Measurements from ENCODE around the gene ICA1L.
"Not testable (repeated sequence)": the region's sequence is repeated elsewhere in the genome, so short reads cannot be mapped to it uniquely, and the experiment has no call there.

ICA1L gene

DNA sequence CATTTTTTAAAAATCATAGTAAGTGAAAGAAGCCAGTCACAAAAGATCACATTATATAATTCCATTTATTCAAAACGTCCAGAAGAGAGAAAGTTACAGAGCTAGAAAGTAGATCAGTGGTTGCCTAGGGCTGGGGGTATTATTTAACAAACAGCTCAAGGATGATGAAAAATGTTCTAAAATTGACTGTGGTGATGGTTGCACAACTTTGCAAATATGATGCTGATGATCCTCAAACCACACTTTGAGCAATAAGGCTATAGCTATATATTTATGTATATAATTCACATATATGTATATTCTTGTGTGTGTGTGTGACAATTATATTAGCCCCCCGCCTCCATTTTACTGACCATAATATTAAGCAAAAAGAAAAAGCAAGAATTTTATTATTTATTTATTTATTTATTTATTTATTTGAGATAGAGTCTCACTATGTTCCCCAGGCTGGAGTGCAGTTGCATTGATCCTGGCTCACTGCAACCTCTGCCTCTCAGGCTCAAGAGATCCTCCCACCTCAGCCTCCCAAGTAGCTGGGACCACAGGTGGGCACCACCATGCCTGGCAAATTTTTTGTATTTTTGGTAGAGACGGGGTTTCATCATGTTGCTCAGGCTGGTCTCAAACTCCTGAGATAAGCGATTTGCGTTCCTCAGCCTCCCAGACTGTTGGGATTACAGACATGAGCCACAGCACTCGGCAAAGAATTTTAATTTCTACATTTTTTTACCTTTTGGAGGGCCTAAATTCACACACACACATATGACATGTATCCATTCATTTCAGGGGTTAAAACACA is 38.0 kb upstream of the ICA1L start:
- TF ChIP-seq, protein P1, sequence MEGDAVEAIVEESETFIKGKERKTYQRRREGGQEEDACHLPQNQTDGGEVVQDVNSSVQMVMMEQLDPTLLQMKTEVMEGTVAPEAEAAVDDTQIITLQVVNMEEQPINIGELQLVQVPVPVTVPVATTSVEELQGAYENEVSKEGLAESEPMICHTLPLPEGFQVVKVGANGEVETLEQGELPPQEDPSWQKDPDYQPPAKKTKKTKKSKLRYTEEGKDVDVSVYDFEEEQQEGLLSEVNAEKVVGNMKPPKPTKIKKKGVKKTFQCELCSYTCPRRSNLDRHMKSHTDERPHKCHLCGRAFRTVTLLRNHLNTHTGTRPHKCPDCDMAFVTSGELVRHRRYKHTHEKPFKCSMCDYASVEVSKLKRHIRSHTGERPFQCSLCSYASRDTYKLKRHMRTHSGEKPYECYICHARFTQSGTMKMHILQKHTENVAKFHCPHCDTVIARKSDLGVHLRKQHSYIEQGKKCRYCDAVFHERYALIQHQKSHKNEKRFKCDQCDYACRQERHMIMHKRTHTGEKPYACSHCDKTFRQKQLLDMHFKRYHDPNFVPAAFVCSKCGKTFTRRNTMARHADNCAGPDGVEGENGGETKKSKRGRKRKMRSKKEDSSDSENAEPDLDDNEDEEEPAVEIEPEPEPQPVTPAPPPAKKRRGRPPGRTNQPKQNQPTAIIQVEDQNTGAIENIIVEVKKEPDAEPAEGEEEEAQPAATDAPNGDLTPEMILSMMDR (IDR thresholded peaks at IDR 0.05; ENCODE audit: insufficient read depth, missing control alignments), result no peak
- FAIRE-seq (no peak), DNase-seq (ENCODE audit: insufficient read length, low spot score) (no peak)

DNA sequence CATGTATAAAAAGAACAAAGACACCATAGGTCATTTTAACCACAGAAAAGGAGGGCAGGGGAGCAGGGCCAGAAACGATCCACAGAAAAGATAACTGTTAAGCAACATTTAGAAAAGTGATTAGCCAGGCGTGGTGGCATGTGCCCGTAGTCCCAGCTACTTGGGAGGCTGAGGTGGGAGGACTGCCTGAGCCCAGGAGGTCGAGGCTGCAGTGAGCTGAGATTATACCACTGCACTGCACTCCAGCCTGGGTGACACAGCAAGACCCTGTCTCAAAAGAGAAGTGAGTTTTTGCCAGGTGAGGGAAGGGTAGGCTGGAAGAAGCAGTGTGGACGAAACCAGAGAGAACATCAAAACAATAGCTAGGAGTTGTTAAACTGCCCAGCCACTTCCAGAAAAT is 36.6 kb upstream of the ICA1L start:
- FAIRE-seq (no peak), DNase-seq (ENCODE audit: insufficient read length, low spot score) (no peak)
- TF ChIP-seq, protein P1 (IDR thresholded peaks at IDR 0.05; ENCODE audit: insufficient read depth, missing control alignments), result no peak

- not testable (repeated sequence) for FAIRE-seq; DNase-seq (ENCODE audit: insufficient read length, low spot score)
Observed at GRCh38 chr2:202905507-202905906, 33.9 kb upstream of the ICA1L start.

GRCh38 chr2:202885190-202885589 is 13.6 kb upstream of the ICA1L start:
- TF ChIP-seq, protein P1 (IDR thresholded peaks at IDR 0.05; ENCODE audit: insufficient read depth, missing control alignments), result no peak
- FAIRE-seq, result no peak
- DNase-seq (ENCODE audit: insufficient read length, low spot score), result no peak

- FAIRE-seq (no peak), DNase-seq (ENCODE audit: insufficient read length, low spot score) (no peak)
- TF ChIP-seq, protein P1 (IDR thresholded peaks at IDR 0.05; ENCODE audit: insufficient read depth, missing control alignments), result no peak
Observed at GRCh38 chr2:202883987-202884675, 12.6 kb upstream of the ICA1L start.

DNA sequence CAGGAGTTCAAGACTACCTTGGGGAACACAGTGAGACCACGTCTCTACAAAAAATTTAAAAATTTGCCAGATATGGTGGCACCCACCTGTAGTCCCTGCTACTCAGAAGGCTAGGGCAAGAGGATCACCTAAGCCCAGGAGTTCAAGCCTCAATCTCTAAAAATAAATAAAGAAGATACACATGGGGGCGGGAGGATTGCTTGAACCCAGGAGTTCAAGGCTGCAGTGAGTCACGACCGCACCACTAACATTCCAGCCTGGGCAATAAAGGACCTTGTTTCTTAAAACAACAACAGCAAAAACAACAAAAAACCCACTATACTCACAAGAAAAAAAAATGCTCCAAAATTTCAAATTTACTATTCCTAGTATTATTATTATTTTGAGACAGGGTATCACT is 10.0 kb upstream of the ICA1L start:
- no peak for FAIRE-seq
- TF ChIP-seq, protein P1 (IDR thresholded peaks at IDR 0.05; ENCODE audit: insufficient read depth, missing control alignments), result no peak
- no peak for DNase-seq (ENCODE audit: insufficient read length, low spot score)

DNA sequence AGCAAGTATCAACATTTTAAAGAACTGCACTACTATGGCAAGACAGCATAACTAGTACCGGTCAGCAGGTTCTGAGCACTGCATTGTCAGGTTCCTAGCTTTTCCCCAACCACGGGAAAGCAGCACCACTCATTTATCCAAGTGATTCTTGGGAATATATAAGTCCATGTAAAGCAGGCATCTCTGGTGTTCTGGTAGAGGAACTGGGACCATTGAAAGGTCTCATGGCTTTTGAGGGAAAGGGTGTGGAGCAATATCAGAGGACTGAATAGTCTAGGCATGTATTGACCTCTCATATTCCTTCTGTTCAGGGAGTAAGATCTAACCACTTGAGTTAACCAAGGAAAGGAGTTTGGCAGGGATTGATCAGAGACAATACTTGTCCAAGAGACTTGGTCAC is 6.1 kb upstream of the ICA1L start:
- TF ChIP-seq, protein P1 (IDR thresholded peaks at IDR 0.05; ENCODE audit: insufficient read depth, missing control alignments), result no peak
- FAIRE-seq (no peak), DNase-seq (ENCODE audit: insufficient read length, low spot score) (no peak)

Data from D721Med (cell line).